VCaP (cell line): Measurements from ENCODE around the gene SLC9A9.

Source experiments
- H3K27ac ChIP-seq: fragments of 450-650 bp; 2 replicates; pipeline ENCODE4 v1.5.1; 2017
- TF ChIP-seq, protein P1 (sequence below): fragments of 450-650 bp; conservative IDR thresholded peaks from 2 replicates; pipeline ENCODE4 v1.5.1; 2017; ENCODE audit warnings: mild to moderate bottlenecking, moderate library complexity

SLC9A9 gene

DNA sequence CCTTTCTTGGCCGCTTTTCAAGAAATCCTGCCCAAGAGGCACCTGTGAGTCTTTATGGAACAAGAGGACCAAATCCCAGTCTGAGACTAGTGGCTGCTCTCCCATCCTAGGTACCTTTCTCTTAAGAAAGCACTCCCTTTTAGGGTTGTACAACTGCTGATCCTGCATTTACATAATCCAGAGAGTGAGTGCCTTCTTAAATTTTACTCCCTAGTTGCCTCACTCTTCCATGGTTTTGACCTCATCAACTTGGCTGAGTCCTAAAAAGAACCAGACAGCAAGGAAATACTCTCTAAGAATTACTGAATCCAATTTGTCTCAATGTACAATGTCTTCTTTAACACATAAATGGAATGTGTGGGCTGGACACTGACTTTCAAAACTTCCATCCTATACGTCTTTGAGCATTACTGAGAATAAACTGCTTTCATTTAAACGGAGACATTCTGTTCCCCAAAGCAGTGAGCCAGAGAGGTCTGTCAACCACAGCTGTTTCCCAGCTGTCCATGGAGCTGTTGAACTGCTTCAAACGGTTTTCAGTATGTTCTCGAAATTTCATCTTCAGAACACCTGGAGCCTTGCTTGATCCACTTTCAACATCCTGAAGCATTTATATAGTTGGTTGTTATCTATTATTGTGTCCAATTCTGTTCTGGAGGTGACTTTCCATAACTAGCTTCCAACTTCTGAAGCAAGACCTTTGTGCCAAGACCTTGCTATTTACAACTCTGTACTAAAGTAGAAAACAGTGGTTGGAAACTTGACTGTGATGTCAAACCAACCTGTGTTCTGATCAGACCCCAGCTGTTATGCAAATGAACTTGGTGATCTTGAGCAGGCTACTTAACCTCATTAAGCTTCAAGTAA lies 179.1 kb downstream of the SLC9A9 start:
- no peak overlapping the region for H3K27ac ChIP-seq
- TF ChIP-seq, protein P1, sequence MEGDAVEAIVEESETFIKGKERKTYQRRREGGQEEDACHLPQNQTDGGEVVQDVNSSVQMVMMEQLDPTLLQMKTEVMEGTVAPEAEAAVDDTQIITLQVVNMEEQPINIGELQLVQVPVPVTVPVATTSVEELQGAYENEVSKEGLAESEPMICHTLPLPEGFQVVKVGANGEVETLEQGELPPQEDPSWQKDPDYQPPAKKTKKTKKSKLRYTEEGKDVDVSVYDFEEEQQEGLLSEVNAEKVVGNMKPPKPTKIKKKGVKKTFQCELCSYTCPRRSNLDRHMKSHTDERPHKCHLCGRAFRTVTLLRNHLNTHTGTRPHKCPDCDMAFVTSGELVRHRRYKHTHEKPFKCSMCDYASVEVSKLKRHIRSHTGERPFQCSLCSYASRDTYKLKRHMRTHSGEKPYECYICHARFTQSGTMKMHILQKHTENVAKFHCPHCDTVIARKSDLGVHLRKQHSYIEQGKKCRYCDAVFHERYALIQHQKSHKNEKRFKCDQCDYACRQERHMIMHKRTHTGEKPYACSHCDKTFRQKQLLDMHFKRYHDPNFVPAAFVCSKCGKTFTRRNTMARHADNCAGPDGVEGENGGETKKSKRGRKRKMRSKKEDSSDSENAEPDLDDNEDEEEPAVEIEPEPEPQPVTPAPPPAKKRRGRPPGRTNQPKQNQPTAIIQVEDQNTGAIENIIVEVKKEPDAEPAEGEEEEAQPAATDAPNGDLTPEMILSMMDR = no peak

DNA sequence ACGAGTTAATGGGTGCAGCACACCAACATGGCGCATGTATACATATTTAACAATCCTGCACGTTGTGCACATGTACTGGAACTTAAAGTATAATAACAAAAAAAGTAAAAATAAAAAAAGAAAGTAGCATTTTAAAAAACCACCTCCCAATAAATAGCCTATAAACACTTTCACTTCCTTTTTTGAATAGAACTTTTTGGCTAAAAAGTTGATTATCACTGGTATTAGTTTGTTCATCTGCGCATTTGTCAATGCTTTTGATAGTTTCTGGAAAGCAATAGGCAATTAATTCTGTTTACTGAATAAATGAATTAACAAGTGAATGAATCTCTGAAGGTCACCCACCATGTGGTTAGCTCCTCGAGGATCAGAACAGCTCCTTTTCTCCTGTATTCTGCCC lies 179.9 kb downstream of the SLC9A9 start:
- H3K27ac ChIP-seq = no peak overlapping the region

DNA sequence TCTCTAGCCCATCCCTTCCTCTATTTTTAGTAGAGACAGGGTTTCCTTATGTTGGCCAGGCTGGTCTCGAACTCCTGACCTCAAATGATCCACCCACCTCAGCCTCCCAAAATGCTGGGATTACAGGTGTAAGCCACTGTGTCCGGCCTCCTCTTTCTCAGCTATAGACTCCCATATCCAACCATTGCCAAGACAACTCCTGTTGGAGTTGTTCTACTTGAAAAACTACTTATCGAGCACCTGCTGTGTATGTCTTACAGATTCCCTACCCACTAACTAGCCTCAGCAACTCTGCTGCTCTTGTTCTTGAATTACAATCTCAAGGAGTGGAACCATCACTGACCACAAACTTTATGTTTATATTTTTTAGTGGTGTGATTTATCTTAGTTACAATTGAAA lies 186.6 kb downstream of the SLC9A9 start:
- TF ChIP-seq, protein P1 = no peak
- H3K27ac ChIP-seq = no peak overlapping the region

More for the DNA sequence above, 179.9 kb downstream of the SLC9A9 start:
- TF ChIP-seq, protein P1 = no peak

DNA sequence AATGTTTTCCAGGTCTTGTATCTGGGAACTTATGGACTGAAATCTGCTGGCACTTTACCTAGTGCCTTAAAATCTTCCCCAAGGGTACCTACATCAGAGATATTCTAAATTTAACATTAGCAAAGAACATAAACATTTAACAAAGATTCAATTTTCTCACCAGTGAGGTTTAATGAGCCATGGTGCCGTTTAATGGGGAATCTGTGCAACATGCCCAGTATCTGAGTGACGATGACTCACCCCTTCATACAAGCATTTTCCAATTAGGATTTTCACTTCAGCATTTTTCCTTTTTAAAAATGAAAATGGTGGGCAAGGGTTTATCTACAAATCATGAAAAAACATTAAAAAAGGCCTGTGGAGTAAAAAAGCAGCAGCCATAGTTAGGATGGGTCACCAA lies 189.4 kb downstream of the SLC9A9 start:
- TF ChIP-seq, protein P1 = no peak
- no peak overlapping the region for H3K27ac ChIP-seq

DNA sequence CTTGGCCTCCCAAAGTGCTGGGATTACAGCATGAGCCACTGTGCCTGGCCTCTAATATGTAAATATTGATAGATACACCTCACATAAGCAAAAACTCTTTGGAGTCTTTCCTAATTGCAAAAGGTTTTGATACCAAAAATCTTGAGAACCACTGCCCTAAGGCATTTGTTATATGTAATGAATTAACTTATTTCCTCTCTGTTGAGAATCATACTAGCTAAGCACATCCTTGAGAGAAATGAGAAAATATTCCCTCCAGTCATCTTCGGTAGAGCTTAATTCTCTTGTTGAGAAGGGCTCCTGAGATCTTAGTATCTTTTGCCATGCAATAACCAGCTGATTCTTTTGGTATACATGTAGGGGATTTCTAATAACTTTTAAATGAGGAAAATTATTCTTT lies 190.2 kb downstream of the SLC9A9 start:
- TF ChIP-seq, protein P1 = no peak
- no peak overlapping the region for H3K27ac ChIP-seq

DNA sequence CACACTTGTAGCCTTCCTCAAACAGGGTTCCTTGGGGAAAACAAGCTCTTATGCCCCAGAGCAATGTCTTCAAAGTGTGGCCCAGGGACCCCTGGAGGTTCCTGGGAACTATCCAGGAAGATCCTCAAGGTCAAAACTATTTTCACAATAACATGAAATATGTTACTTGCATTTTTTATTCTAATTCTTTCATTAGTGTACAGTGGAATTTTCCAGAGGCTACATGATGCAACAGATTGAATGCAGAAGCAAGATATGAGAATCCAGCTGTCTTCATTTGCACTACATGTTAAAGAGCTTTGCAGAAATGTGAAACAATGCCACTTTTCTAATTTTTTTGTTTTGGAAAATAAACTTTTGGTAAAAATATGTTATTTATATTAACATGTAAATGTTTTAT lies 190.9 kb downstream of the SLC9A9 start:
- no peak overlapping the region for H3K27ac ChIP-seq
- TF ChIP-seq, protein P1 = no peak

DNA sequence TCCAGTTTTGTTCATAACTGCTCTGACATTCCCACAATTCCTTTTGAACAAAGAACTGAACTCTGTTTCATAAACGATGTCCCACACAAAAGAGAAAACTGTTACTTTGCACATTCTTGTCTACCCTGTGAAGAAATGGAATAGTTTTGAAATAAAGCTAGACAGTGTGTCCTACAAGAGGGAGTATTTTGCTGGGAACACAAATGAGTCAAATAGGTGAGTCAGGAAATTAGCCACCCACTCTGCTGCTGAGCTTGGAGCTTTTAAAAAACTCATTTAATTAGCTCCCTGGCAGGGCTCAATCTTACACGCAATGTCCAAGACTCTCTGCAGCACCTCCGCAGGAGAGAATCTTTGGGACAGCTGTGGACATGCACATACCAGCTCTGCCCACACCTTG lies 193.4 kb downstream of the SLC9A9 start:
- H3K27ac ChIP-seq = no peak overlapping the region
- TF ChIP-seq, protein P1 = no peak
